Adipose tissue (tissue), 3 donors: ENCODE measurements around the gene TIGD4. TPM values are rescaled to one million over a fixed set of nuclear protein-coding genes. Genes with fewer than 3 reads are reported as not detected.

Experiments used
- H3K27ac ChIP-seq: one replicate; pipeline ENCODE4 v1.5.1; 2013; ENCODE audit warnings: low read depth, low read length
- WGBS, 3 donors: extraction: QIAGEN DNeasy Blood & Tissue Kit; methylation state at CpG; one replicate each; pipeline ENCODE4 v1.1.7; 2013; 5-methylcytosine and 5-hydroxymethylcytosine counted together
- polyA plus RNA-seq, 3 donors: library from polyadenylated mRNA; stranded (reverse); fragments of 200-250 nt; gene quantifications; one replicate each; pipeline ENCODE4 v1.2.3, GENCODE V29; 2013
- donor health status: healthy with polysubstance abuse.
- donor health status: Bipolar disorder and iron deficiency.
- donor health status: healthy.

Gene TIGD4
- polyA plus RNA-seq, result under 1 TPM in 2 of 3 donors, not detected in 1; 0.07 to 0.09 TPM

DNA sequence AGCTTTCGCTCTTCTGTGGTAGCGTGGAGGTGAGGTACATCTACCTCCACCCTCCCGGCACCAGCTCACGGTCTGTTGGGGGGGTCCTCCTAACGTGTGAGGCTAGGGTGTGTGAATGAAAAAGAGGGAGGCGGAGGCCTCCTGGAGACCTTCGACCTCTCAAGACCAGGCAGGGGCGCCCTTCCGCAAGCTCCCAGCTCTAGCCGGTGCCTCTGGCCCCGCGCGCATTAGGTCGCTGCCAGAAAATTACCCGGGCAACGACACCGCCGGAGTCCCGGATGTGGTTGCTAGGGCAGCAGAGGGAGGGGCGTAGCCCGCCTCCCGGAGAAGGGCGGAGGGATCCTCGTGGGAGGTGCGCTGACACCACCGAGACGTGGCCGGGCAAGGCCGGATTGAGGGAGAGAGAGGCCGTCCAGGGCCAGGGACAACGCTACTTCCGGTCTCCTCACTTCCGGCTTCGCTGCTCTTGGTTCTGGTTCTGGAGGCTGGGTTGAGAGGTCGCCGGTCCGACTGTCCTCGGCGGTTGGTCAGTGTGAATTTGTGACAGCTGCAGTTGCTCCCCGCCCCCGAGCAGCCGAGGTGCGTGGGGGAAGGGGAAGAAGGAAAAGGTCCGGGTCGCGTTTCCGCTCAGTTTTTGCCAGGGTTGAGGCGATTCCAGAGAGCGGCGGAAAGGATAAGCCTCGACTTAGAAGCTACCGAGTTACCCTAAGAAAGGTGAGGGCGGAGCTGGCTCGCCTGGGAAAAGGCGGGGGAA is at the start of gene TIGD4, which contains the start of gene ARFIP1:
Gene TIGD4, minus strand, starts transcription at position 218 of the 754 bp plus-strand sequence. CDS start 8,726 bp downstream, outside the sequence.
Gene ARFIP1, plus strand, starts transcription at position 442 of the 754 bp plus-strand sequence. CDS start 49,680 bp downstream, outside the sequence.
- no peak within 1 kb of the TSS for H3K27ac ChIP-seq
- 0 to 1% (median 1%) methylated on average over 55 of the region's 55 CpGs for WGBS, 3 donors

DNA sequence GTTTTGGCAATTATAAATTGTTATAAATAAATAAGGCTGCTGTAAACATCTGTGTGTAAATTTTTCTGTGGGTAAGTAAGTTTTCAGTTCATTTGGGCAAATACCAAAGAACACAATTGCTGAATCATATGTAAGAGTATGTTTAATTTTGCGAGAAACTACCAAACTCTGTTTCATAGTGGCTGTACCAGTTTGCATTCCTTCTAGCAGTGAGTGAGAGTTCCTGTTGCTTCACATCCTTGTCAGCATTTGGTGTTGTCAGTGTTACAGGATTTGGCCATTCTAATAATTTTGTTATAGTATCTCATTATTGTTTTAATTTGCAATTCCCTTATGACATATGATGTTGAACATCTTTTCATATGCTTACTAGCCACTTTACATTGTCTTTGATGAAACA is 48.6 kb upstream of the TIGD4 start:
- WGBS, 3 donors, result 95 to 100% (median 100%) methylated on average over 1 of the region's 1 CpG
- H3K27ac ChIP-seq, result no peak overlapping the region

DNA sequence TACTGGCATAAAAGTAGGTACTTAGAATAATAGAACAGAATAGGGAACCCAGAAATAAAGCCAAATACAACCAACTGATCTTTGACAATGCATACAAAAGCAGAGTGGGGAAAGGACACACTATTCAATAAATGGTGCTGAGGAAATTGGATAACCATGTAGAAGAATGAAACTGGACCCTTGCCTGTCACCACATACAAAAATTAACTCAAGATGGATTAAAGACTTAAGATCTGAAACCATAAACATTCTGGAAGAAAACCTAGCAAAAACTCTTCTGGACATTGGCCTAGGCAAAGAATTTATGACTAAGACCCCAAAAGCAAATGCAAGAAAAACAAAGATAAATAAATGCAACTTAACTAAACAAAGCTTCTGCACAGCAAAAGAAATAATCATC is 45.8 kb upstream of the TIGD4 start:
- no peak overlapping the region for H3K27ac ChIP-seq

DNA sequence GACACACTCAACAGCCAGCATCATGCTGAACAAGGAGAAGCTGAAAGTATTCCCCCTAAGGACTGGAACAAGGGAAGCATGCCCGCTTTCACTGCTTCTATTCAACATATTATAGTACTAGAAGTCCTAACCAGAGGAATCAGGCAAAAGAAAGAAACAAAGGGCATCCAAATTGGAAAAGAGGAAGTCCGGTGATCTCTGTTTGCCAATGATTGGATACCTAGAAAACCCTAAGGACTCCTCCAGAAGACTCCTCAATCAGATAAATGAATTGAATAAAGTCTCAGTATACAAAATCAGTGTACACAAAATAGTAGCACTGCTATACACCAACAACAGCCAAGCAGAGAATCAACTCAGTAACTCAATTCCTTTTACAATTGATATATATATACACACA is 45.0 kb upstream of the TIGD4 start:
- no peak overlapping the region for H3K27ac ChIP-seq
- WGBS, 3 donors, result 97 to 98% (median 98%) methylated on average over 2 of the region's 2 CpGs

DNA sequence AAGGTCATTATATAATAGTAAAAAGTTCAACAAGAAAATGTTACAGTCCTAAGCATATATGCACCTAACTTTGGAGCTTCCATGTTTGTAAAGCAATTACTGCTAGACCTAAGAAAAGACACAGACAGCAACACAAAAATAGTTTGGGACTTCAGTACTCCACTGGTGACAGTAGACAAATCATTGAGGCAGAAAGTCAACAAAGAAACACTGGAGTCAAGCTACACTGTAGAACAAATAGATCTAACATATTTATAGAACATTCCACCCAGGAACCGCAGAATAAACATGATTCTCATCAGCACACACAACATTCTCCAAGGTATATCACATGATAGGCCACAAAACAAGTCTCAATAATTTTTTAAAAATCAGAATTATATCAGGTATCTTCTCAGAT is 42.8 kb upstream of the TIGD4 start:
- no peak overlapping the region for H3K27ac ChIP-seq
- 91 to 100% (median 97%) methylated on average over 1 of the region's 1 CpG for WGBS, 3 donors

DNA sequence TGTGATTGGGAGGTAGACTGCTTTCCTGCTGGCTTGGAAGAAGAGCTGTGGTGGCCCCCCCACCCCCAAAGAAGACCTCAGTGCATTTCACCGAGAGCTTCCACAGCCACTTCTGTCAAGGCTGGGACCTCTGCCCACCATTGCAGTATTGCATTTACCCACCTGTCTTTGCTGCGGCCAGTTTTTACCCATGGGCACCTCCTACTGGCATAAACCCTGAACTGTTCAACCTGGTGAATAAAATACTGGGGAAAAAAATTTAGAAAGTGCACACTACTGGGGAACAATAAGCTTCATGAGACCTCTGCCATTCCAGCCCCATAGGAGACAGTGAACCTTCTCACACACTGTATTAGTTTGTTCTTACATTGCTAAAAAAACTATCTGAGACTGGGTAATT is 40.5 kb upstream of the TIGD4 start:
- no peak overlapping the region for H3K27ac ChIP-seq
- 96 to 97% (median 97%) methylated on average over 2 of the region's 2 CpGs for WGBS, 3 donors

DNA sequence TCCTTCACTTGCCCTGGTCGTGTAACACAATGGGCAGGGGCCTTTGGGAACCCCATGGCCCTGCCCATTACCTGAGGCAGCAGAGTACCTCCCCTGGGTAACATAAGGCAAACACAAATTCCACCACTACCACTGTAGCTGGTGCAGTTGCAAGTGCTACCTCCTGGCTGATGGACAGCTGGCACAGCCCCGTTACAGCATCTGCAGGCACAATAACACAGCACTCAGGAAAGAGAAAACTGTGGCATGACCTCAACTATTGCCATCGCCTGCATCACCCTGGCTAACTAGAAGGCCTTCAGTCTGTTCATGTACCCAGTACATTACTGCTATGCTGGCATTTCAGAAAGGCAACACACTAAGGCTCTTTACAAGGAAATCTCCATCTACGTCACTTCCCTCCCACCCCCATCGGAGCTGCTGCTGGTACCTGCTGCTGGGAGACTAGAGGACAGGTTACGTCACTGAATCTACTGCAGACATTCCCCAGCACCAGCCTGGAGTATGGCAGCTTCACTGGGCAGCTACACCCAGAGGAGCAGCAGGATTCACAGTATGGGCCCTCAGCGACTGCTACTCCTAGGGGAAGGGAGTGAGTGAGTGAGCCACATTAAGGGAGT is 39.6 kb upstream of the TIGD4 start:
- H3K27ac ChIP-seq, result no peak overlapping the region
- 90 to 95% (median 93%) methylated on average over 7 of the region's 7 CpGs for WGBS, 3 donors

DNA sequence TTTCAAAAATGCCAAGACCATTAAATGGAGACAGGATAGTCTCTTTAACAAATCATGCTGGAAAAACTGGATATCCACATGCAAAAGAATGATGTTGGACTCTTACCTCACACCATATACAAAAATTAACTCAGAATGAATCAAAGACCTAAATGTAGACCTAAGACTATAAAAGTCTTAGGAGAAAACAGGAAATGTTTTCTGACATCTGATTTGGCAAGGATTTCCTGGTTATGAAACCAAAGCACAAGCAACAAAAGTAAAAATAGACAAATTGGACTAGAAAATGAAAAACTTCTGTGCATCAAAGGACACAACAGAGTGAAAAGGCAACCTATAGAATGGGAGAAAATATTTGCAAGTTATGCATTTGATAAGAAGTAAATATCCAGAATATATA is 37.8 kb upstream of the TIGD4 start:
- no peak overlapping the region for H3K27ac ChIP-seq

DNA sequence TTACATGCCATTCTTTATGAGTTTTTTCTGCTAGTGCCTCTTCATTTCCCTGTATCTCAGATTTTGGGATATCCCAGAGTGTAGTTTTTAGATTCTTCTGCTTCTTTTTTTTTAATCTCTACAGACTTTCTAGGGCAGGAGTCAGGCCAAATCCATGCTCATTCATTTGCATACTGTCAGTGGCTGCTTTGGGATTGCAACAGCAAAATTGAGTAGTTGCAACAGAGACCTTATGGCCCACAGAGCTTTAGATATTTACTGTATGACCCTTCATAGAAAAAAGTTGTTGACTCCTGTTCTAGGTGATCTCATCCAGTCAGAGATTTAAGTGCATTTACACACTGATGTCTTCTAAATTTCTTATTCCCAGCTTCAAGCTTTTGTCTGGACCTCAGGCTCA is 35.5 kb upstream of the TIGD4 start:
- no peak overlapping the region for H3K27ac ChIP-seq

DNA sequence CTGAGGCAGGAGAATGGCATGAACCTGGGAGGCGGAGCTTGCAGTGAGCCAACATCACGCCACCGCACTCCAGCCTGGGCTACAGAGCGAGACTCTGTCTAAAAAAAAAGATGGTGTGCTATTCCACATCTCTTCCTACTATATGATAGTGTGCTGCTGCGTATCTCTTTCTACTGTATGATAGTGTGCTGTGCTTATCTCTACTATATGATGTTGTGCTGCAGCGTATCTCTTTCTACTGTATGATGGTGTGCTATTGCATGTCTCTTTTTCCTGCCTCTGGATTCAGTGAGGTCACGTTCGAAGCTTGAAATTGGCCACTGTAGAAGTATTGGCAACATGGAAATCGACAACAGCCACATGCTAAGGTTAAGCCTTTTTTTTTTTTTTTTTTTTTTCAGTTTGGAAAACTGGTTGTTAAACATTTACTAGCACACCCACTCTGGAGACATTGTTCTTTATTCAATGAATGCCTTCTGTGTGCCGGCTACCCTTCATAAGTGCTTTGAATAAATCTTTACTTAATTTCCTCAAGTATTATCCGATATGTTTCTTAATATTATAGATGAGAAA is 31.3 kb upstream of the TIGD4 start:
- H3K27ac ChIP-seq, result no peak overlapping the region
- WGBS, 3 donors, result 65 to 94% (median 82%) methylated on average over 11 of the region's 11 CpGs

DNA sequence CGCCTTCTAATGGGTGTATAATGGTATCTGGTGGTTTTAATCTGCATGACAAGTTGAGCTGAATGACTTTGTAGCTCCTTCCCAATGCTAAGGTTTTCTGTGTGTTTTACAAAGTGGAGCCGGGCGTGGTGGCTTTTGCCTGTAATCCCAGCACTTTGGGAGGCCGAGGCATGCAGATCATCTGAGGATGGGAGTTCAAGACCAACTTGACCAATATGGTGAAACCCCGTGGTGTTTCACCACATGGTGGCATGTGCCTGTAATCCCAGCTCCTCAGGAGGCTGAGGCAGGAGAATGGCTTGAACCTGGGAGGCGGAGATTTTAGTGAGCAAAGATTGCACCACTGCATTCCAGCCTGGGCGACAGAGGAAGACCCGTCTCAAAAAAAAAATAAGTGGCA is 29.1 kb upstream of the TIGD4 start:
- no peak overlapping the region for H3K27ac ChIP-seq
- 93 to 97% (median 95%) methylated on average over 8 of the region's 8 CpGs for WGBS, 3 donors

DNA sequence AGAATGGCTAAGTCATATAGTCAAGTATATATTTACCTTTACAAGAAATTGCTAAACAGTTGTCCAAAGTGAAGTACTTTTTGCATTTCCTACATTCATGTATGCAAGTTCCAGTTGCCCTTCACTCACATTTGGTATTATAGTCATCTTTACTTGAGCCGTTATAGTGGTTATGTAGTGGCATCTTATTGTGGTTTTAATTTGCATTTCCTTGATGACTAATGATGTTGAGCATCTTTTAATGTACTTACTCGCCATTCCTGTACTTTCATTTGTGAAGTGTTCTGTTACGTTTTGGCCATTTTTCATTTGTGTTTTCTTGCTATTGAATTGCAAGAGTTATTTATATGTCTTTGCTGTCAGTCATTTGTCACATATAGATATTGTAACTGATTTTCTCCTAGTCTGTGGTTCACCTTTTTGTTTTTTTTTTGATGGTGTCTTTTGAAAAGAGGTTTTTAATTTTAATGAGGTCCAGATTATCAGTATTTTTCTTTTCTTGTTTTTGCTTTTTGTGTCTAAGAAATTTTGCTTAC is 27.8 kb upstream of the TIGD4 start:
- 72 to 95% (median 77%) methylated on average over 3 of the region's 3 CpGs for WGBS, 3 donors
- H3K27ac ChIP-seq, result no peak overlapping the region

DNA sequence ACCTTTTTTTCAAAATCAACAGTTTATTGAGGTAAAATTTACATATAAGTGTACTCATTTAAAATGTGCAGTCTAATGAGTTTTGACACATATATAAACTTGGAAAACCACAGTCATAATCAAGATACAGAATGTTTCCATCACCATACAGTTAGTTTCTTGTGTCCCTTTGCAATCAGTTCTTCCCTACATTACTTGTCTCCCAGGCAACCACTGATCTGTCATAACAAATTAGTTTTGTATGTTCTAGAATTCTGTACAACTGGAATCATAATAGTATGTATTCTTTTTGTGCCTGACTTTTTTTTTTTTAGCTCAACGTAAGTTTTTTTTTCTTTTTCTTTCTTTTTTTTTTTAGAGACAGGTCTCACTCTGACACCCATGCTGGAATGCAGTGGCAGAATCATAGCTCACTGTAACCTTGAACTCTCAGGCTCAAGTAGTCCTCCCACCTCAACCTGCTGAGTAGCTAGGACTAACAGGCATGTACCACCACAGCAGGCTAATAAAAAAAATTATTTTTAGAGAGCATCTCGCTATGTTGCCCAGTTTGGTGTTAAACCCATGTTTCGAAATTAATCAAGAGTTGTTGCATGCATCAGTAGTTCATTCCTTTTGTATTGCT is 27.1 kb upstream of the TIGD4 start:
- no peak overlapping the region for H3K27ac ChIP-seq
- WGBS, 3 donors, result 85 to 89% (median 86%) methylated on average over 3 of the region's 3 CpGs

DNA sequence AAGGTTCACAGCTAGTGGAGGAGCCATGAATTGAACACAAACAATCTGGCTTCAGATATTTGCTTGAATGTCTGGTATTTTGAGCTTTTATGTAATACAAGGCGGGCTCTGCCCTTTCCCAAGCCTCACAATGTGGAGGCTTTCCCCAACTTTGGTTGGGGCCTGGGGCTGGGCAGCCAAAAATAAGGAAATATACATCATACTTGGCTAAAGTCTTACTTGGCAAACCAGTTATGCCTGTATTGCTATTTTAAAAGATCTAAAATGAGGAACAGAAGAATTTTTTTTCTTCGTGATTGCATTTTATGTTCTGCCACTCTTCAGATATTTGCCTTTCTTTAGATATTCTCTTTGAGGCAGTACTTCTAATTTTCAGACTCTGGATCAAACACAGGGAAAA is 26.3 kb upstream of the TIGD4 start:
- no peak overlapping the region for H3K27ac ChIP-seq
- WGBS, 3 donors, result 59 to 74% (median 69%) methylated on average over 2 of the region's 2 CpGs

DNA sequence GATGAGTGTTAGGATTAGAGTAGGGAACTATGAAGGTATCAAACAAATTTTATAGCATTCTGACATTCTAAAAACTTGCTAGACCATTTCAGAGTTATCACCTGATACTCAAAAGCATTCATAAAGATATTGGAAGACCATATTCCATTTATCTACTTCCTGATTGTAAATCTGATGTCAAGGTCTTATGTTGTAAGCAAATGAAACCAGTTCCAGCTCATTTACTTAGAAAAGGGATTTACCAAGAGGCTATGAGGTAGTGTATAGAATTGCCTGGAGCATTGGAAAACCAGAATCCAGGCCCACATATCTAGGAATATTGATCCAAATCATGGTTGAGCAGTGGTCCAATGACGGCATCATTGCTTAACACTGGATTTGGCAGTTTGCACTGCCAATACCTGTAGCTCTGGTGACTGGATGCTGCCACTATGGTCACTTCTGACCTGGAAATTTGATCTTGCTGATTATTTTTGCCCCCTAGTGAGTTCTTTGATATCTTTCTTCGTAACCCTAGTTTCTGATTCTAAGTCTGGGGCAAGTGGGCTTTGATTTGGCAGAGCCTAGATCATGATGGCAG is 25.6 kb upstream of the TIGD4 start:
- 81 to 96% (median 93%) methylated on average over 2 of the region's 2 CpGs for WGBS, 3 donors
- no peak overlapping the region for H3K27ac ChIP-seq

DNA sequence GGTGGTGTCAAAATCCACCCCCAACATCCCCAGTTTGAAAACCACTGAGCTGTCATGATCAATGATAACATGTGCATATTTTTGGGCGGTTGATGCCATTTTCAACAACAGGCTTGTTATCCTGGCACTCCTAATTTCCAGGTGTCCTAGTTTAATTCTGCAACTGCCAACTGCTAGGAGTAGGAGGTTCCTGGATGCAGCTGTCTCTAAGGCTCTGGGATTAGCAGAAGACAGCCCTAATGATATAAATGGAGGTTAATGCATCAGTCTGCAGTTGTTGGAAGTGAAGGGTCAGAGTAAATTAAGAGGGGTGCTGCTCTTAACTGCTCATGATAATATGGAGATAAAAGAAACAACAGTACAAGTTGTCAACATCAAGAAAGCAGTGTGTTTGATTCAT is 24.0 kb upstream of the TIGD4 start:
- H3K27ac ChIP-seq, result no peak overlapping the region
- 93 to 100% (median 95%) methylated on average over 1 of the region's 1 CpG for WGBS, 3 donors

DNA sequence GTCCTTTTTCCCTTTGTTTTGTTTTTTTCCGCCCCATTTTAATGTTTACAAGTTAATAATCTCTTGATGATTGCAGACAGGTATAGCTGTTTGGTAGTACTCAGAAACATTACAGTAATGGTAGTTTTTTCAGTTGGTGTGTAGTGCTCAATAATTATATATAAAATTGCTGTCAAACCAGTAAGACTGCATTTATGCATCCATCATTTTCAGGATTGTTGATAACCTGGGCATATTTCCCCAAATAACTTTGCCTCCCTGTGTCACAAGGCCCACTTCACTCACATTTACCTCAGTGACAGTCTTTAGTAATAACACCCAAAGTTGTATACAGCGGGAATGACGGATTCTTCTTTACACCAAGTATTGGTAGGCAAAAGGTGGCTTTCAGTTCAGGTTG is 16.4 kb upstream of the TIGD4 start:
- no peak overlapping the region for H3K27ac ChIP-seq
- WGBS, 3 donors, result 96 to 99% (median 99%) methylated on average over 3 of the region's 3 CpGs

DNA sequence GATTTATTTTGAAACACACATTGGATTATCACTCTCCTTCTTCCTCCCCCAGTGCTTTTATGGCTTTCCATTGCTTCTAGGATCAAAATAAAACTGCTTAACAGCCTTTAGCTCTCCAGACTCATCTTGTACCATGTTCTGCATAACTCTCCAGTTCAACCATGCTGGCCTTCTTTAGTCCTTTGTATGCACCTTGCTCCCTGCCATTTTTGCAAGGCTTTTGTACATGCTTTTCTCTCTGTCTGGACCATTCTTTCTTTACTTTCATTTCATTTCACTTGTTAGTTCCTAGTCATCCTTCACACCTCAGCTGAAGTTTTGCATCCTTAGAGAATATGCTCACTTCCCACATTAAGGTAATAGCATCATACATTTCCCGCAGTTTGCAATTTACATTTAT is 7.1 kb upstream of the TIGD4 start:
- 95 to 100% (median 96%) methylated on average over 1 of the region's 1 CpG for WGBS, 3 donors
- H3K27ac ChIP-seq, result no peak overlapping the region
